Hepatocyte (in vitro differentiated cells): ENCODE measurements around the gene MID1. TPM values are rescaled to one million over a fixed set of nuclear protein-coding genes. Genes with fewer than 3 reads are reported as not detected.

Source experiments
- DNase-seq: peaks from one replicate; pipeline ENCODE4 v3.0.0-alpha.2; 2016; ENCODE audit warnings: low spot score
- H2AFZ ChIP-seq: fragments of 200-600 bp; sonication (generic); 2 replicates; pipeline ENCODE4 v1.6.0; 2016; ENCODE audit warnings: antibody characterized with exemption, mild to moderate bottlenecking
- H3K27ac ChIP-seq: fragments of 200-600 bp; sonication (generic); 2 replicates; pipeline ENCODE4 v1.5.1; 2016; ENCODE audit warnings: mild to moderate bottlenecking
- H3K27me3 ChIP-seq: fragments of 200-600 bp; sonication (generic); 2 replicates; pipeline ENCODE4 v1.6.1; 2016
- H3K36me3 ChIP-seq: fragments of 200-600 bp; sonication (generic); replicated peaks from 2 replicates; pipeline ENCODE4 v1.5.1; 2016; ENCODE audit warnings: low read depth; ENCODE audit not compliant: insufficient read depth
- H3K4me1 ChIP-seq: fragments of 200-600 bp; sonication (generic); 2 replicates; pipeline ENCODE4 v1.5.1; 2016; ENCODE audit warnings: mild to moderate bottlenecking, moderate library complexity; ENCODE audit not compliant: insufficient read depth
- H3K4me2 ChIP-seq: fragments of 200-600 bp; sonication (generic); 2 replicates; pipeline ENCODE4 v1.6.0; 2016
- H3K4me3 ChIP-seq: fragments of 200-600 bp; sonication (generic); 2 replicates; pipeline ENCODE4 v1.5.1; 2016; ENCODE audit warnings: mild to moderate bottlenecking
- H3K79me2 ChIP-seq: fragments of 200-600 bp; sonication (generic); 2 replicates; pipeline ENCODE4 v1.6.0; 2017; ENCODE audit warnings: mild to moderate bottlenecking
- H3K9me2 ChIP-seq: fragments of 200-600 bp; sonication (generic); replicated peaks from 2 replicates; pipeline ENCODE4 v1.6.0; 2017; ENCODE audit warnings: mild to moderate bottlenecking; ENCODE audit not compliant: insufficient read depth
- H3K9me3 ChIP-seq: fragments of 200-600 bp; sonication (generic); 2 replicates; pipeline ENCODE4 v1.5.1; 2016; ENCODE audit warnings: low read depth, mild to moderate bottlenecking
- H4K20me1 ChIP-seq: fragments of 200-600 bp; sonication (generic); 2 replicates; pipeline ENCODE4 v1.6.0; 2016; ENCODE audit warnings: mild to moderate bottlenecking; ENCODE audit not compliant: insufficient read depth, poor library complexity, severe bottlenecking
- EZH2 ChIP-seq: fragments of 200-600 bp; sonication (generic); IDR thresholded peaks from 2 replicates; pipeline ENCODE4 v1.6.1; 2016; ENCODE audit warnings: antibody characterized with exemption, mild to moderate bottlenecking, borderline replicate concordance
- EZH2phosphoT487 ChIP-seq: fragments of 200-600 bp; sonication (generic); IDR thresholded peaks from one replicate; pipeline ENCODE4 v1.6.1; 2018; ENCODE audit warnings: antibody characterized with exemption, mild to moderate bottlenecking, low read depth, moderate library complexity; ENCODE audit not compliant: unreplicated experiment, severe bottlenecking
- WGBS: methylation state at CpG from one replicate; pipeline ENCODE4 v1.1.6; 2016; ENCODE audit warnings: low lambda C conversion rate; ENCODE audit errors: missing lambda C conversion rate; 5-methylcytosine and 5-hydroxymethylcytosine counted together
- polyA plus RNA-seq: library from polyadenylated mRNA; unstranded; fragments of >200 nt; fragmentation: Nextera tagmentation; extraction: Ambion mirVana; gene quantifications from 2 replicates; pipeline ENCODE4 v1.2.1, GENCODE V29; 2016
- total RNA-seq: library from RNA; depleted of rRNA; stranded (reverse); fragments of >200 nt; gene quantifications from 2 replicates; pipeline ENCODE4 v1.2.3, GENCODE V29; 2014
- TF ChIP-seq, protein P1 (sequence below): fragments of 200-600 bp; sonication (generic); IDR thresholded peaks from 2 replicates; pipeline ENCODE4 v1.5.1; 2016; ENCODE audit warnings: antibody characterized with exemption, mild to moderate bottlenecking; ENCODE audit not compliant: poor library complexity

The MID1 gene
- total and polyA plus RNA-seq, 2 experiments from 2014 or later = 21.1 to 21.3 TPM

DNA sequence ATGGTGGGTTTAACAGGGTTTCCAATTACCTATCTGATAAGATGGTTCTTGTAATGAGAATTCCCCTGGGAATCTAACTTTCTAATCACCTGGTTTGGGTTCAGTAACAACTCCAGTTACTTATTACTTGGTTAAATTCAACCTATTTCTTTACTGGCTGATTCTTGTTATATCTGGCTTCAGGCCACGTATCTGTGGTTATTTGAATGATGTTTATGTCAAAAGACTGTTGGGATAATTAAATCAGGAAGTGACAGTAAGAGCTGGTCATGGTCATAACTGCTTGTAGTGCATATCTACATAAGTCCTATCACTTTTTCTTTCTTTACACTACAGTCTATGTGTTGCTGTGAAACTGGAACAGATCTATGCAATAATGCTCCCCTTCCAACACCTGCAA lies 108.1 kb downstream of the MID1 start:
- no peak for TF ChIP-seq EZH2
- no peak for TF ChIP-seq EZH2phosphoT487
- TF ChIP-seq, protein P1, sequence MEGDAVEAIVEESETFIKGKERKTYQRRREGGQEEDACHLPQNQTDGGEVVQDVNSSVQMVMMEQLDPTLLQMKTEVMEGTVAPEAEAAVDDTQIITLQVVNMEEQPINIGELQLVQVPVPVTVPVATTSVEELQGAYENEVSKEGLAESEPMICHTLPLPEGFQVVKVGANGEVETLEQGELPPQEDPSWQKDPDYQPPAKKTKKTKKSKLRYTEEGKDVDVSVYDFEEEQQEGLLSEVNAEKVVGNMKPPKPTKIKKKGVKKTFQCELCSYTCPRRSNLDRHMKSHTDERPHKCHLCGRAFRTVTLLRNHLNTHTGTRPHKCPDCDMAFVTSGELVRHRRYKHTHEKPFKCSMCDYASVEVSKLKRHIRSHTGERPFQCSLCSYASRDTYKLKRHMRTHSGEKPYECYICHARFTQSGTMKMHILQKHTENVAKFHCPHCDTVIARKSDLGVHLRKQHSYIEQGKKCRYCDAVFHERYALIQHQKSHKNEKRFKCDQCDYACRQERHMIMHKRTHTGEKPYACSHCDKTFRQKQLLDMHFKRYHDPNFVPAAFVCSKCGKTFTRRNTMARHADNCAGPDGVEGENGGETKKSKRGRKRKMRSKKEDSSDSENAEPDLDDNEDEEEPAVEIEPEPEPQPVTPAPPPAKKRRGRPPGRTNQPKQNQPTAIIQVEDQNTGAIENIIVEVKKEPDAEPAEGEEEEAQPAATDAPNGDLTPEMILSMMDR = no peak
- no peaks in the 10 kb centered on the region for H3K27me3 ChIP-seq
- H3K9me3 ChIP-seq = no peaks in the 10 kb centered on the region
- no peak for DNase-seq
- H3K36me3 ChIP-seq = no peaks in the 10 kb centered on the region
- no peak overlapping the region for H2AFZ ChIP-seq
- no peak overlapping the region for H3K27ac ChIP-seq
- H3K4me1 ChIP-seq = no peaks in the 10 kb centered on the region
- no peaks in the 10 kb centered on the region for H3K79me2 ChIP-seq
- H3K4me3 ChIP-seq = no peak overlapping the region
- no peaks in the 10 kb centered on the region for H4K20me1 ChIP-seq
- 39% methylated on average over 1 of the region's 1 CpG for WGBS
- no peaks in the 10 kb centered on the region for H3K9me2 ChIP-seq
- H3K4me2 ChIP-seq = no peak overlapping the region

DNA sequence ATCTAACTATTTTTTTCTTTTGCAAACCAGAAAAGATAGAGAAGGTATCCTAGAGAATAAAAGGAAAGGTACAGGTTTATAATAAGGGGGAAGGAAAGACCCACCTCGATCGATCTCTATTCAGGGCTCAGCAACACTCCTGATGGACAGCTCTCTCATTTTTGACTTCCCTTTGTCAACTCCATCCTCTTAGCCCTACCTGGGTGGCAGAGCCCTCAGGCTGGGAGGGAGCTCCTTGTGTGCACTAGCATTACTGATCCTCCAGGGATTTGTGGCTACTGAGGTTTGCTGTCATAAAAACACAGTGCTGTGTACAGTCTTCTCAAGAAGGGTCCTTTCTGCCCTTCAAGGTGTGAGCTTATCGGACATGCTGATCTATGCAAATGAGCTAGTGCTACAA lies 111.0 kb downstream of the MID1 start:
- DNase-seq = no peak
- Histone ChIP-seq H3K79me2 (no peaks in the 10 kb centered on the region), H3K36me3 (no peaks in the 10 kb centered on the region), H3K27me3 (no peaks in the 10 kb centered on the region), H4K20me1 (no peaks in the 10 kb centered on the region), H3K4me3 (no peak overlapping the region), H3K27ac (no peak overlapping the region), H3K9me3 (no peaks in the 10 kb centered on the region), H3K9me2 (no peaks in the 10 kb centered on the region), H3K4me1 (no peaks in the 10 kb centered on the region), H2AFZ (no peak overlapping the region), H3K4me2 (no peak overlapping the region)
- 72% methylated on average over 3 of the region's 3 CpGs for WGBS
- TF ChIP-seq, protein P1 = no peak
- TF ChIP-seq EZH2 = no peak
- no peak for TF ChIP-seq EZH2phosphoT487

DNA sequence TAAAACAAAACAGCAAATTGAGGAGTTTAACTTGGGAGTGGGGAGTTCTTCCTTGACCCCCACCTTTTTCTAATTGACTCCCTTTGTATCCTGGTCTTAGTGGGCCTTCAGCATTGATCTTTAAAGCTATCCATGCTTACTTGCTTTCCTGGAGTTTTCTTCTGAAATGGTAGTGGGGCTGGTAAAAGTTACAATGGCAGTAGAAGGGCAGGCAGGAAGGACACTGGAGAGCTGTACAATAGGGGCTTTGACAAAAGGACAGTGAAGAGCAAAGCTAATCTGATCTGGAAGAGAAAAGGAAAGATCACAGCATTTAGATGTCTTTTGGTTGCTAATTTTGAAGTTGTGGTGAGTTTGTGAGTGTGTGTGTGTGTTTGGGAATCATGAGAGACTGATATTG lies 111.5 kb downstream of the MID1 start:
- DNase-seq = no peak
- Histone ChIP-seq H3K79me2 (no peaks in the 10 kb centered on the region), H3K27me3 (no peaks in the 10 kb centered on the region), H3K27ac (no peak overlapping the region), H3K36me3 (no peaks in the 10 kb centered on the region), H3K4me1 (no peaks in the 10 kb centered on the region), H3K4me3 (no peak overlapping the region), H3K9me3 (no peaks in the 10 kb centered on the region), H3K9me2 (no peaks in the 10 kb centered on the region), H2AFZ (no peak overlapping the region), H4K20me1 (no peaks in the 10 kb centered on the region), H3K4me2 (no peak overlapping the region)
- TF ChIP-seq EZH2 (no peak), EZH2phosphoT487 (no peak)
- TF ChIP-seq, protein P1 = no peak

- TF ChIP-seq EZH2 = no peak
- TF ChIP-seq, protein P1 = no peak
- TF ChIP-seq EZH2phosphoT487 = no peak
- no peaks in the 10 kb centered on the region for H3K36me3 ChIP-seq
- H3K9me2 ChIP-seq = no peaks in the 10 kb centered on the region
- no peak overlapping the region for H3K4me3 ChIP-seq
- 66% methylated on average over 2 of the region's 2 CpGs for WGBS
- H3K79me2 ChIP-seq = no peaks in the 10 kb centered on the region
- DNase-seq = no peak
- H3K9me3 ChIP-seq = no peaks in the 10 kb centered on the region
- H3K27ac ChIP-seq = no peak overlapping the region
- no peaks in the 10 kb centered on the region for H4K20me1 ChIP-seq
- H3K4me2 ChIP-seq = no peak overlapping the region
- H3K4me1 ChIP-seq = no peaks in the 10 kb centered on the region
- H2AFZ ChIP-seq = no peak overlapping the region
- no peaks in the 10 kb centered on the region for H3K27me3 ChIP-seq
Observed at GRCh38 chrX:10507876-10508275, 112.5 kb downstream of the MID1 start.
